ENCODE measurements around the gene CENPX. TPM values are rescaled to one million over a fixed set of nuclear protein-coding genes. Genes with fewer than 3 reads are reported as not detected.

Gene CENPX
- total and polyA plus RNA-seq, 9 donors = 33.4 to 44.8 (median 38.7) TPM

DNA sequence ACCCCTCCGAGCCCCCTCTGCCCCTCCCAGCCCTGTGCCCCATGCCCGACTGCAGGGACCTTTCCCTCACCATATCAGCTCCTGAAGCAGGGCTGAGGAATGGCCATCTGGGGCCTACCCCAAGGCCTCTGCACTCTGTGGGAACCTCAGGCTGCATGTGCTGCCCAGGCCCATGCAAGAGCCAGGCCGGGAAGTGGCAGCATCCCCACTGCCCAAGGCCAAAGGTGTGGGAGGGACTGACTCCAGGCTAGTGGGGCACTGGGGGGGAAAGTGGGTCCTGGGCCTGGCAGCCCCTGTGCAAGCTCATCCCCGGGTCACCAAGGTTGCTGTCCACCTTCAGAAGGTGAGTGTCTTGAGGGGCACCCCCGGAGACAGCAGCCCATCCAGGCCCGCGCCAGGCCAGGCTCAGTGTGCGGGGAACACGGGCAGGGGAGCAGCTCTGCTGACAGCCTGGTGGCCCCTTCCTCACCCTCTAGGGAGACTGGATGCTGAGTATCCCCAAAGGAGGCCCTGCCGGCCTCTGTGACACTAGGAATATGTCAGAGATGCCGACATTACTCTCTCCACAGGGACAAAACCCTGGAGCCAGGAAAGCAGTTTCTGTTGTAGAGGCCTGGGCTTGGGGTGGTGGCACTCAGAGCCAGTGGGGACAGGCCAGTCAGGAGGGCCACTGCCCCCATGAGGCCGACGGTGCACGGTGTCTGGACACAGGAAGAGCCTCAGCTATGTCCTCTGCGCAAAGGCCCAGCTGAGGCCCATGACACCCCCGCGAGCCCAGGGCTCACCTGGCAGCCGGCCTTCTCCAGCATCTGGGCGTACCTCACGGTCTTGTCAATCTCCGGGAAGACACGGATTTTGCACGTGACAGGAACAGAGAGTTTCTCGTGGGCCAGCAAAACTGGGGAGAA lies 39.7 kb upstream of the CENPX start:
- no peak overlapping the region for H3K4me3 ChIP-seq (ENCODE audit: low read length)
- no peak overlapping the region for H3K27ac ChIP-seq (ENCODE audit: low read length)
- peaks cover 68% of the 10 kb centered on the region for H3K36me3 ChIP-seq (ENCODE audit: control insufficient read depth, insufficient read depth, low read length)
- no peaks in the 10 kb centered on the region for H3K27me3 ChIP-seq (ENCODE audit: control insufficient read depth, insufficient read depth, low read length)
- peaks cover 21% of the 10 kb centered on the region for H3K4me1 ChIP-seq (ENCODE audit: control insufficient read depth, insufficient read depth, low read length)
- H3K9me3 ChIP-seq (replicated peaks; ENCODE audit: control insufficient read depth, low read depth, low read length) = no peaks in the 10 kb centered on the region
- WGBS (ENCODE audit: insufficient coverage) = 82% methylated on average over 19 of the region's 24 CpGs
- no peak for DNase-seq

DNA sequence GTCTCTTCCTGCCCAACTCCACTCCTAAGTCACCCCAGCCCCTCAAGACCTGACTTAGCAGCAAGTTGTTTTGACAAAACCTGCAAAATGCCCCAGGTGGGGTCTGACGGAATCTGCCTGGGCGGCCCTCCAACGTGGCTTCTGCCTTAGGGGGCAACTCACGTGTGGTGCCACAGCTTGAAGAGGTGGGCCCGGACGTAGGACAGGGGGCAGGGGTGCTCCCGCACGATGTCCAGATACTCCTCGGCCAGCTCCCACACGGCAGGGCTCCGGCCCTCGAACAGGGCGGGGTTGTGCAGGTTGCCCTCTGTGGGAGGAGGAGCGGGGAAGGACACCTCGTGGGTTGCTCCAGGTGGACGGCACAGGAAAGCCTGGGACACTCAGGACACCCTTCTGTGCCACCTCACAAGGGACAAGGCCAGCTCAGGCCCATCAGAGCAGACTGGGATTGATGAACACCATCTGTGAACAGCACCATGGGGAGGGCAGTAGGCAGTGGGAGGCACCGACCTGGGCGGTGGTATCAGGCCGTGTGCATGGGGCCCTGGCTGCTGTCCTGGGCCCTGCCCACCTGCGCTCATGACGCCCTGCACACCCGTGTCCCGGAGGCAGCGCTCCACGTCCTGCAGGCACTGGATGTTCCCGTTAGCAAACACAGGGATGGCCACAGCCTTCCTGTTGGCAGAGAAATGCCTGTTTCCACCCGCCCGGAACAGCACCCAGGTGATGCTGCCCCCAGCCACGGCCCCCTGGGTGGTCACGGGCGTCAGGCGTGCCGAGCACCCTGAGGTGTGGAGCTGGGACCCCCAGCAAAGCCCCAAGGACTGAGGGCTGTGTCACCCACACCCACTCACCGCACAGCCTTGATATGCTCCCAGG lies 38.6 kb upstream of the CENPX start:
- no peak overlapping the region for H3K4me3 ChIP-seq (ENCODE audit: low read length)
- no peaks in the 10 kb centered on the region for H3K27me3 ChIP-seq (ENCODE audit: control insufficient read depth, insufficient read depth, low read length)
- WGBS (ENCODE audit: insufficient coverage) = 87% methylated on average over 32 of the region's 34 CpGs
- H3K9me3 ChIP-seq (replicated peaks; ENCODE audit: control insufficient read depth, low read depth, low read length) = no peaks in the 10 kb centered on the region
- H3K4me1 ChIP-seq (ENCODE audit: control insufficient read depth, insufficient read depth, low read length) = peaks cover 19% of the 10 kb centered on the region
- H3K36me3 ChIP-seq (ENCODE audit: control insufficient read depth, insufficient read depth, low read length) = peaks cover 78% of the 10 kb centered on the region
- H3K27ac ChIP-seq (ENCODE audit: low read length) = no peak overlapping the region
- no peak for DNase-seq

DNA sequence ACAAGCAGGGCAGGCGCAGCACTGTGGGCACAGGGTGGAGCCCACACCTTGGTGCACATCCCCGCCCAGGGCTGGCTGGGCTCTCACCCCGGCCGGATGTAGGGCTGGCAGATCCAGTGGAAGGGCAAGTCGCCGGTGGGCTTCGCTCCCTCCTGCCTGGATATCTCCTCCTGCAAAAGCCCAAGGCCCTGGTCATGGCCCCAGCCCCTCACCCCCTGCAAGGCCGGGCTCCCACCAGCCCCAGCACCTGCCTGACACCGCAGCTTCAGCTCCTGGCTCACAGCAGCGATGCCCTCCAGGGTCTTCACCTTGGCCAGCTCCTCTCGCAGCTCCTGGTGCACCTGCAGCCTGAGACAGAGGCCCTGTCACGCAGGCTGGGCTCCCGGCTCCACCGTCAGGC lies 37.9 kb upstream of the CENPX start:
- no peaks in the 10 kb centered on the region for H3K9me3 ChIP-seq (replicated peaks; ENCODE audit: control insufficient read depth, low read depth, low read length)
- no peak overlapping the region for H3K4me3 ChIP-seq (ENCODE audit: low read length)
- 79% methylated on average over 14 of the region's 14 CpGs for WGBS (ENCODE audit: insufficient coverage)
- H3K36me3 ChIP-seq (ENCODE audit: control insufficient read depth, insufficient read depth, low read length) = peaks cover 85% of the 10 kb centered on the region
- H3K4me1 ChIP-seq (ENCODE audit: control insufficient read depth, insufficient read depth, low read length) = peaks cover 14% of the 10 kb centered on the region
- no peak for DNase-seq
- H3K27me3 ChIP-seq (ENCODE audit: control insufficient read depth, insufficient read depth, low read length) = no peaks in the 10 kb centered on the region
- no peak overlapping the region for H3K27ac ChIP-seq (ENCODE audit: low read length)

DNA sequence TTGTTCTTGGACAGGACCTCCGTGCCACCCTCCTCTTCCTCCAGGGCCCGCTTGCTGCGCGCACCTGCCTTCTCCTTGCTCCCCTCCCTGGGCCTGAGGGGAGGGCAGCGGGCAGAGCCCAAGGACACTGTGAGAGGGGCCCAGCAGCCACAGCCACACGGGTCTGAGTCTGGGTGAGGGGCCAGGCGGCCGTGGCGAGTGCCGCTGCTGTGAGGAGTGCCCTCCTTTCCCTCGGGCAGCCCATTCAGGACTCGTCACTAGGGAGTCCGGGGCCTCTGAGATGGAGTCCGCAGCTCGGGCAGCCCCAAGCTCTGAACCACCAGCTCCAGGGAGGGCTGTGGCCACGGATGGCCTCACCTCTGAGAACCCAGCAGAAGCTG lies 37.3 kb upstream of the CENPX start:
- no peak overlapping the region for H3K27ac ChIP-seq (ENCODE audit: low read length)
- no peak overlapping the region for H3K4me3 ChIP-seq (ENCODE audit: low read length)
- peaks cover 90% of the 10 kb centered on the region for H3K36me3 ChIP-seq (ENCODE audit: control insufficient read depth, insufficient read depth, low read length)
- no peaks in the 10 kb centered on the region for H3K9me3 ChIP-seq (replicated peaks; ENCODE audit: control insufficient read depth, low read depth, low read length)
- H3K4me1 ChIP-seq (ENCODE audit: control insufficient read depth, insufficient read depth, low read length) = peaks cover 11% of the 10 kb centered on the region
- no peak for DNase-seq
- no peaks in the 10 kb centered on the region for H3K27me3 ChIP-seq (ENCODE audit: control insufficient read depth, insufficient read depth, low read length)
- 87% methylated on average over 13 of the region's 16 CpGs for WGBS (ENCODE audit: insufficient coverage)

DNA sequence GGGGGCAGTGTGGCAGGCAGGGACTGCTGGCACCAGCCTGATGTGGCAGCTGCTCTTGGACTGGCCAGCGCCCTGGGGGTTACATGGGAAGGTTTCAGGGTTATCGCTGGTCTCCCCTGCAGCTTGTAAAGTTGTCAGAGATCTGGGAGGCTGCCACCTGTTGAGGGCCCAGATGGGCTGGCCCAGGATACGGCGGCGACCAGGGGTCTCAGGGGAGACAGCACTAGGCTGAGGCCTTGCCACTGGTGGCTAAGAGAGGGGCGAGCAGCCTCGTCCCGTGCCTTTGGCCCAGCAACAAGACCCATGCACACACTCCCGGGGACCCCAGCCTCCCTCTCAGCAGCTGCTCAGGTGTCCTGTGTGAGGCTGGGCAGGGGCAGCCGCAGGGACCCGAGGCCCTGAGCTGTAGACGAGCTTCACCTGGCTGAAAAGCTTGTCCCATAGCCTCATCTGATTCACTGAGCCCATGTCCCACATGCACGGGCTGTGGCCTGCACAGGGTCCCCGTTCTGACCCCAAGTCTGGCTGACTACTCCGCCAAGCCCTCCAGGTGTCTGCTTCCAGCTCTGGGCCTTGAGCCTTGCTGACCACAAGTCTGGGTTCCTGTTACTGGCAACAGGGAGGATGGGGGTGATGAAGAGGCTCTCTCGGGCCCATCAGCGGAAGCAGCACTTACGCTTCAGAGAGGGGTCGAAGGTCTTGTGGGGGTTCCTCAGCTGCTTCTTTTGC lies 36.8 kb upstream of the CENPX start:
- 63% methylated on average over 17 of the region's 19 CpGs for WGBS (ENCODE audit: insufficient coverage)
- Histone ChIP-seq H3K27ac (ENCODE audit: low read length) (no peak overlapping the region), H3K27me3 (ENCODE audit: control insufficient read depth, insufficient read depth, low read length) (no peaks in the 10 kb centered on the region), H3K36me3 (ENCODE audit: control insufficient read depth, insufficient read depth, low read length) (peaks cover 95% of the 10 kb centered on the region), H3K4me3 (ENCODE audit: low read length) (no peak overlapping the region), H3K9me3 (replicated peaks; ENCODE audit: control insufficient read depth, low read depth, low read length) (no peaks in the 10 kb centered on the region), H3K4me1 (ENCODE audit: control insufficient read depth, insufficient read depth, low read length) (peaks cover 6% of the 10 kb centered on the region)
- DNase-seq = no peak

DNA sequence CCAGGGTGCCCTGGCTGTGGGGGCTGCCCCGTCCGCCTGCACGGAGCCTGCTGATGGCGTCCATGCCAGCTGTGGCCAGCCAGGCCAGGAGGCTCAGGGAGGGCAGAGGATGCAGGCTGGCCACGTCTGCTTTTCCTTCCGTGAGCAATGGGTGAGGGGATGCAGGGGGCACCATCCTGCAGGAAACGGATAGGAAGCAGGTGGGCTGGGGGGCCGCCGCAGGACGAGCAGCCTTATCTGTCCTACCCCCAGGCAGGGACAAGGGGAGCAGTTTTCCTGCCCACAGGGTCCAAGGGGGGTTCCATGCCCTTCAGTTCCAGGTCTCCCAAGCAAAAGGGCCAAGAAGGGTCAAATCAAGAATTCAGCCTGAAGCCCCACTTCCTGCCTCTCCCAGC lies 36.2 kb upstream of the CENPX start:
- Histone ChIP-seq H3K27ac (ENCODE audit: low read length) (no peak overlapping the region), H3K36me3 (ENCODE audit: control insufficient read depth, insufficient read depth, low read length) (peaks cover 95% of the 10 kb centered on the region), H3K9me3 (replicated peaks; ENCODE audit: control insufficient read depth, low read depth, low read length) (no peaks in the 10 kb centered on the region), H3K4me1 (ENCODE audit: control insufficient read depth, insufficient read depth, low read length) (no peaks in the 10 kb centered on the region), H3K27me3 (ENCODE audit: control insufficient read depth, insufficient read depth, low read length) (no peaks in the 10 kb centered on the region), H3K4me3 (ENCODE audit: low read length) (no peak overlapping the region)
- no peak for DNase-seq
- 76% methylated on average over 9 of the region's 10 CpGs for WGBS (ENCODE audit: insufficient coverage)

DNA sequence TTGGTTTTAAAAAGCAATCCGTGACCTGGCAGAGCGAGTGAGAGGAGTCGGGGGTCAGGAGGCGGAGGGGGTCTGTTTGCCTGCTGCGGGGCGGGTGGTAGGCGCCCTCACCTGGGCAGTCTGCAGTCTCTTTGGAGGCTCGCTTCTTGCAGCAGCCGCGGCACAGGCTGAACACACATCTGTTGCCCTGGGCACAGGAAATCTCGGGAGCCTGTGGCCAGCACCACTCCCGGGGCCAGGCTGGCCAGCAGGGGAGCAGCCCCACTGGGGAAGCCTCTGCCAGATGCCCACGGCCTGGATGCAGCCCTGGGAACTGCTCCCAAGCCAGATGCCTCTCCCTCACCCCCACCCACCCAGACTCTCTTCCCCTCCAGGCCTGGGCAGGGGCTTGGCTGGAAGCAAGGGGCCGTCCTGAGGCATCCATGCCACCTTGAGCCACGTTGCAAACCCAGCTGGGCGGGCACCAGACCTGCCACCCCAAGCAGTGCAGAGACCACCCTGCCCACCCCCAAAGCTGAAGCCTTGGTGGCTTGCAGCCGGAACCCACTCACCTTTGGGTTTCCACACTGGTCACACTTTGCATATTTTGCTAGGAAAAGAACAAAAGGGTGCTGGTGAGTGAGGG lies 35.7 kb upstream of the CENPX start:
- no peak for DNase-seq
- Histone ChIP-seq H3K36me3 (ENCODE audit: control insufficient read depth, insufficient read depth, low read length) (peaks cover 95% of the 10 kb centered on the region), H3K4me1 (ENCODE audit: control insufficient read depth, insufficient read depth, low read length) (peaks cover 3% of the 10 kb centered on the region), H3K9me3 (replicated peaks; ENCODE audit: control insufficient read depth, low read depth, low read length) (no peaks in the 10 kb centered on the region), H3K4me3 (ENCODE audit: low read length) (no peak overlapping the region), H3K27me3 (ENCODE audit: control insufficient read depth, insufficient read depth, low read length) (no peaks in the 10 kb centered on the region), H3K27ac (ENCODE audit: low read length) (no peak overlapping the region)
- 71% methylated on average over 14 of the region's 17 CpGs for WGBS (ENCODE audit: insufficient coverage)

DNA sequence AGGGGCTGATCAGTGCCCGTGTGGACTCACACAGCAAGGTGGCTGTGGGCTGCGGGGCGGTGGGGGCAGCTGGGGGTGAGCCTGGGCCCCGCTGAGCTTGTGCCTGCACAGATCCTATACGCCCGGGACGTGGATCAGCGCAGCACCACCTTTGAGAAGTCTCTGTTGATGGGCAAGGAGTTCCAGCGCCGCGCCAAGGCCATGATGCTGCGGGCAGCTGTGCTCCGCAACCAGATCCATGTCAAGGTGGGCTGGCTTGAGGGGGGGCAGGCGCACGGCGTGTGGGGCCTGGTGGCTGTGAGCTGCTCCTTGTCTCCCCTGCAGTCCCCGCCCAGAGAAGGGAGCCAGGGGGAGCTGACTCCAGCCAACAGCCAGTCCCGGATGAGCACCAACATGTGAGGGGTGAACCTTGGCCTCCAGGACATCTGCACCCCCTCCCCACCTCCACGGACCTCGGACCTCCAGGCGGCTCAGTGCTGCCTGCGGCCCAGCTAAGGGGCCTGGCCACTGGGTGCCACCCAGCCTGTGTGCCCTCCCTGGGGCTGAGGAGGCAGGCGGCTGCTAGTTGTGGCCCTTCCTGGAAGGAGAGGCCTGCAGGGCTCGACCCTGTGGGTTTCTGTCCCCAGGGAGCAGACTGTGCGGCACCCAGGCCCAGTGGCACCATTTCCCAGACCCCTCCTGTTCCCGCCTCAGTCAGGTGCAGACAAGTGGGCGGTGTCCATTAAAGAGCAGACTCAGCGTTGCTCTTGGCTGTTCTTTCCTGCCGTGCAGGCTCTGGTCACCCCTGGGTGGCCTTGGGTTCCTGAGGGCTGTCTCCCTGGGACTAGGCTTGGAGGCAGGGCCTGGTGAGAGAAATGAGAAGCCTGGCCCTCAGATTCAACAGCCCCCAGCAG lies 34.3 kb upstream of the CENPX start:
- peaks cover 83% of the 10 kb centered on the region for H3K36me3 ChIP-seq (ENCODE audit: control insufficient read depth, insufficient read depth, low read length)
- H3K9me3 ChIP-seq (replicated peaks; ENCODE audit: control insufficient read depth, low read depth, low read length) = no peaks in the 10 kb centered on the region
- WGBS (ENCODE audit: insufficient coverage) = 76% methylated on average over 23 of the region's 29 CpGs
- no peaks in the 10 kb centered on the region for H3K27me3 ChIP-seq (ENCODE audit: control insufficient read depth, insufficient read depth, low read length)
- no peak overlapping the region for H3K4me3 ChIP-seq (ENCODE audit: low read length)
- no peak for DNase-seq
- H3K4me1 ChIP-seq (ENCODE audit: control insufficient read depth, insufficient read depth, low read length) = peaks cover 14% of the 10 kb centered on the region
- no peak overlapping the region for H3K27ac ChIP-seq (ENCODE audit: low read length)

All from muscle of leg (tissue), 11 donors.